ENCODE results near the gene EIF3K. TPM values are rescaled to one million over a fixed set of nuclear protein-coding genes. Genes with fewer than 3 reads are reported as not detected.

EIF3K gene
- total RNA-seq, 2 donors from 2014 or later, result 303 to 334 TPM

DNA sequence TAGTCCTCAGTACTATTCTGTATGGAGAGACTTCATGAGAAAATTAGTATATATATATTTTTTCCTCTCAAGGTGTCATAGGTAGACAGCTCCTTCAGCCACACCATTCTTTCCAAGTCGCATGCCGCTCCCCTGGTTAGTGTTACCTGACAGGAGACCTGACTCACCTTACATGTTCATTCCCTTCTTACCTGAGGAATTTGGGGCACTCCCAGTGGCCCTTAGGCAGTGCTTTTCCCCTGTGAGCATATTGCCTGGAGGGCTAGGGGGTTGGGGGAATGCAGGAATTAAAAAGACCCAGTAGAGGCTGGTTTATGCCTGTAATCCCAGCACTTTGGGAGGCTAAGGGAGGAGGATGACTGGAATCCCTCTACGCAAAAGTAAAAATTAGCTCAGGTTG lies 19.5 kb downstream of the EIF3K start:
- peaks cover 30% of the 10 kb centered on the region for H3K36me3 Mint-ChIP-seq (ENCODE audit: low read depth)
- peak; percentile 42 for DNase-seq
- Histone ChIP-seq H3K27me3 (ENCODE audit: control insufficient read depth, insufficient read depth, low read length, poor library complexity, severe bottlenecking) (no peaks in the 10 kb centered on the region), H3K9me3 (ENCODE audit: control insufficient read depth, low read length) (no peaks in the 10 kb centered on the region), H3K27ac (ENCODE audit: low read depth, low read length) (no peak overlapping the region), H3K4me3 (ENCODE audit: low read length) (no peak overlapping the region), H3K4me1 (ENCODE audit: control insufficient read depth, insufficient read depth, low read length) (no peaks in the 10 kb centered on the region), H3K9ac (ENCODE audit: extremely low read depth, low read length, poor library complexity, severe bottlenecking) (no peak overlapping the region), H3K36me3 (ENCODE audit: control insufficient read depth, insufficient read depth, low read length) (peaks cover 29% of the 10 kb centered on the region)
- TF ChIP-seq, protein P1, sequence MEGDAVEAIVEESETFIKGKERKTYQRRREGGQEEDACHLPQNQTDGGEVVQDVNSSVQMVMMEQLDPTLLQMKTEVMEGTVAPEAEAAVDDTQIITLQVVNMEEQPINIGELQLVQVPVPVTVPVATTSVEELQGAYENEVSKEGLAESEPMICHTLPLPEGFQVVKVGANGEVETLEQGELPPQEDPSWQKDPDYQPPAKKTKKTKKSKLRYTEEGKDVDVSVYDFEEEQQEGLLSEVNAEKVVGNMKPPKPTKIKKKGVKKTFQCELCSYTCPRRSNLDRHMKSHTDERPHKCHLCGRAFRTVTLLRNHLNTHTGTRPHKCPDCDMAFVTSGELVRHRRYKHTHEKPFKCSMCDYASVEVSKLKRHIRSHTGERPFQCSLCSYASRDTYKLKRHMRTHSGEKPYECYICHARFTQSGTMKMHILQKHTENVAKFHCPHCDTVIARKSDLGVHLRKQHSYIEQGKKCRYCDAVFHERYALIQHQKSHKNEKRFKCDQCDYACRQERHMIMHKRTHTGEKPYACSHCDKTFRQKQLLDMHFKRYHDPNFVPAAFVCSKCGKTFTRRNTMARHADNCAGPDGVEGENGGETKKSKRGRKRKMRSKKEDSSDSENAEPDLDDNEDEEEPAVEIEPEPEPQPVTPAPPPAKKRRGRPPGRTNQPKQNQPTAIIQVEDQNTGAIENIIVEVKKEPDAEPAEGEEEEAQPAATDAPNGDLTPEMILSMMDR (conservative IDR thresholded peaks at IDR 0.05), result no peak
- no peak overlapping the region for H3K4me3 Mint-ChIP-seq
- peak overlapping the region; percentile 48 for H3K27ac Mint-ChIP-seq
- 88 to 89% methylated on average over 1 to 3 of the region's 3 CpGs for WGBS, 2 experiments (ENCODE audit: insufficient coverage in 1 of 2, insufficient read length in 1 of 2)
- no peaks in the 10 kb centered on the region for H3K27me3 Mint-ChIP-seq (ENCODE audit: insufficient read depth)
- no peaks in the 10 kb centered on the region for H3K9me3 Mint-ChIP-seq
- H3K4me1 Mint-ChIP-seq, result peaks cover 12% of the 10 kb centered on the region

DNA sequence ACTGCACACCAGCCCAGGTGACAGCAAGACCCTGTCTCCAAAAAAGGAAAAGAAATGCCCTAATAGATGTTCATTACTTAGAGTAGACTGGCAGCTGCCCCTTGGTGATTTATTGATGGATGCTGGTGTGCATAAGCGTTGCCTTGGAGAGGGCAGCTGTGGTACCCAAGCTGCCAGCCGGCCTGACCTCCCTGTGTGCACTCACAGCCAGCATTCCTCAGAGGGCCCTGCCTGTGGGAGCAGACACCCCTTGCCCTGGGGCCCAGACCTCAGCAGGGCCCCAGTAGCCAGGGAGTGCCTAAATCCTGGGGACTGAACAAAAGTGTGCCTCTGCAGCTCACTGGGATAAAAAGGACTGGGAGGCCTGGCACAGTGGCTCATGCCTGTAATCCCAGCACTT lies 20.7 kb downstream of the EIF3K start:
- Histone ChIP-seq H3K4me1 (ENCODE audit: control insufficient read depth, insufficient read depth, low read length) (no peaks in the 10 kb centered on the region), H3K36me3 (ENCODE audit: control insufficient read depth, insufficient read depth, low read length) (peaks cover 23% of the 10 kb centered on the region), H3K9ac (ENCODE audit: extremely low read depth, low read length, poor library complexity, severe bottlenecking) (no peak overlapping the region), H3K4me3 (ENCODE audit: low read length) (no peak overlapping the region), H3K27me3 (ENCODE audit: control insufficient read depth, insufficient read depth, low read length, poor library complexity, severe bottlenecking) (no peaks in the 10 kb centered on the region), H3K9me3 (ENCODE audit: control insufficient read depth, low read length) (no peaks in the 10 kb centered on the region), H3K27ac (ENCODE audit: low read depth, low read length) (no peak overlapping the region)
- Mint-ChIP-seq H3K27me3 (ENCODE audit: insufficient read depth) (no peaks in the 10 kb centered on the region), H3K36me3 (ENCODE audit: low read depth) (peaks cover 25% of the 10 kb centered on the region), H3K4me1 (peaks cover 12% of the 10 kb centered on the region), H3K9me3 (no peaks in the 10 kb centered on the region), H3K4me3 (no peak overlapping the region), H3K27ac (no peak overlapping the region)
- peak; percentile 35 for DNase-seq
- TF ChIP-seq, protein P1 (conservative IDR thresholded peaks at IDR 0.05), result no peak
- 97 to 100% methylated on average over 1 to 2 of the region's 2 CpGs for WGBS, 2 experiments (ENCODE audit: insufficient coverage in 1 of 2, insufficient read length in 1 of 2)

DNA sequence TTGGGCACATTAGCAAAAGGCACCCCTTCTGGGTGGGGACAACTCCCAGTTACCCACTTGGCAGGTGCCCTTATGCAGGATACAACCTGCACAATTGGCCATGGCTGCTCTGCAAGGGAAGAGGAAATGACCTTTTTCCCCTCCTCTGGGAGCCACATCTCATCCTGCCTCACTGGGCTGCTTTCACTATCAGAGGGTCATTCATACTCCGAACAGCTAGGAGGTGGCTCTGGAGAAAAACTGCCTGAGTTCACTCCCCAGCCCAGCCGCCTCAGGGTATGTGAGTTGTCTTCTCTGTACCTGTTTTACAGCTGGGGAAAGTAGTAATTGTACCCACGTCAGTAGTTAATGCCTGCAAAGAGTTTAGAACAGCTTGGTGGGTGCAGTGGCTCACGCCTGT lies 21.4 kb downstream of the EIF3K start:
- WGBS, 2 experiments (ENCODE audit: insufficient coverage in 1 of 2, insufficient read length in 1 of 2), result 94 to 97% methylated on average over 2 to 4 of the region's 4 CpGs
- Histone ChIP-seq H3K27ac (ENCODE audit: low read depth, low read length) (no peak overlapping the region), H3K4me3 (ENCODE audit: low read length) (no peak overlapping the region), H3K9ac (ENCODE audit: extremely low read depth, low read length, poor library complexity, severe bottlenecking) (no peak overlapping the region), H3K27me3 (ENCODE audit: control insufficient read depth, insufficient read depth, low read length, poor library complexity, severe bottlenecking) (no peaks in the 10 kb centered on the region), H3K4me1 (ENCODE audit: control insufficient read depth, insufficient read depth, low read length) (no peaks in the 10 kb centered on the region), H3K36me3 (ENCODE audit: control insufficient read depth, insufficient read depth, low read length) (peaks cover 16% of the 10 kb centered on the region), H3K9me3 (ENCODE audit: control insufficient read depth, low read length) (no peaks in the 10 kb centered on the region)
- peak; percentile 36 for DNase-seq
- TF ChIP-seq, protein P1 (conservative IDR thresholded peaks at IDR 0.05), result no peak
- Mint-ChIP-seq H3K36me3 (ENCODE audit: low read depth) (peaks cover 21% of the 10 kb centered on the region), H3K4me1 (peaks cover 10% of the 10 kb centered on the region), H3K9me3 (no peaks in the 10 kb centered on the region), H3K27ac (no peak overlapping the region), H3K27me3 (ENCODE audit: insufficient read depth) (no peaks in the 10 kb centered on the region), H3K4me3 (no peak overlapping the region)
